Chondrocyte (in vitro differentiated cells): ENCODE measurements around the gene SUPT20HL2. TPM values are rescaled to one million over a fixed set of nuclear protein-coding genes. Genes with fewer than 3 reads are reported as not detected.

Source experiments
- DNase-seq: peaks from one replicate; pipeline ENCODE4 v3.0.0; 2021; ENCODE audit warnings: mixed read lengths, low spot score
- H3K27ac Mint-ChIP-seq: one replicate; pipeline ENCODE4 v1.8.0; 2021; ENCODE audit warnings: mild to moderate bottlenecking, moderate library complexity, mixed read lengths; ENCODE audit not compliant: unreplicated experiment
- H3K27me3 Mint-ChIP-seq: 2 replicates; pipeline ENCODE4 v1.8.0; 2021; ENCODE audit warnings: low read depth, mixed read lengths
- H3K36me3 Mint-ChIP-seq: 2 replicates; pipeline ENCODE4 v1.8.0; 2021; ENCODE audit warnings: low read depth, mixed read lengths
- H3K4me1 Mint-ChIP-seq: 2 replicates; pipeline ENCODE4 v1.8.0; 2021; ENCODE audit warnings: low read depth, mild to moderate bottlenecking, mixed read lengths
- H3K4me3 Mint-ChIP-seq: one replicate; pipeline ENCODE4 v1.8.0; 2021; ENCODE audit warnings: mild to moderate bottlenecking, moderate library complexity, mixed read lengths; ENCODE audit not compliant: unreplicated experiment
- H3K9me3 Mint-ChIP-seq: 2 replicates; pipeline ENCODE4 v1.8.0; 2021; ENCODE audit warnings: low read depth, mixed read lengths
- CTCF ChIP-seq: fragments of 200-600 bp; sonication (generic); IDR thresholded peaks from 2 replicates; pipeline ENCODE4 v1.5.0; 2021; ENCODE audit warnings: antibody characterized with exemption, mild to moderate bottlenecking, moderate library complexity
- total RNA-seq: library from RNA; stranded (reverse); gene quantifications from 3 replicates; pipeline ENCODE4 v1.2.1, GENCODE V29; 2021

SUPT20HL2 gene
- total RNA-seq, 1 donor from 2014 or later = not detected

GRCh38 chrX:24282381-24283126 lies 31.3 kb downstream of the SUPT20HL2 start:
- Mint-ChIP-seq H3K36me3 (no peaks in the 10 kb centered on the region), H3K27ac (peak overlapping the region; percentile 68), H3K4me1 (peaks cover 13% of the 10 kb centered on the region), H3K9me3 (no peaks in the 10 kb centered on the region), H3K4me3 (peak overlapping the region; percentile 44), H3K27me3 (peaks cover 5% of the 10 kb centered on the region)
- DNase-seq = no peak
- no peak for TF ChIP-seq CTCF

DNA sequence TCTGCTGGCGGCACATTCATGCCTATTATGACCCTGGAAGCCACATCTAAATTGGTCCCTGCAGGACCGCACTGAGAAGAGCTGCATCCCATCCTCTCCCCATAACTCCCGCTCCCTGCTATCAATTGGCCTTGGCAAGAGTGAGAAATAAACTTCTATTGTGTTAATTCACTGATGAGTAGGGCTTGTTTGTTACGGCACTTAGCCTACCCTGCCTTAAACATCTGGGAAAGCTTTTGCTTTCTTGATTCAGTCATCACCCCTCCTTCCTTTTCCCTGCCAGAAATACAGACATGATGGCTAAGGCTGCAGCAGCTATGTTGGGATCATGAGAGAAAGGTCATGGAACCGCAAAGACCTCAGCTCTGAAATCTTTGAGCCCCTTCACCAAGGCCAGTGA lies 36.5 kb downstream of the SUPT20HL2 start:
- Mint-ChIP-seq H3K9me3 (no peaks in the 10 kb centered on the region), H3K27ac (no peak overlapping the region), H3K27me3 (peaks cover 3% of the 10 kb centered on the region), H3K4me1 (peaks cover 4% of the 10 kb centered on the region), H3K4me3 (no peak overlapping the region), H3K36me3 (no peaks in the 10 kb centered on the region)
- TF ChIP-seq CTCF = no peak
- DNase-seq = no peak

GRCh38 chrX:24276015-24276414 lies 37.9 kb downstream of the SUPT20HL2 start:
- H3K27ac Mint-ChIP-seq = no peak overlapping the region

GRCh38 chrX:24271262-24271661 lies 42.6 kb downstream of the SUPT20HL2 start:
- no peak for DNase-seq
- Mint-ChIP-seq H3K4me1 (peaks cover 6% of the 10 kb centered on the region), H3K27ac (no peak overlapping the region), H3K36me3 (no peaks in the 10 kb centered on the region), H3K4me3 (no peak overlapping the region), H3K9me3 (no peaks in the 10 kb centered on the region), H3K27me3 (no peaks in the 10 kb centered on the region)
- TF ChIP-seq CTCF = no peak

More at GRCh38 chrX:24276015-24276414, 37.9 kb downstream of the SUPT20HL2 start:
- Mint-ChIP-seq H3K27me3 (peaks cover under 1% of the 10 kb centered on the region), H3K4me1 (no peaks in the 10 kb centered on the region), H3K9me3 (no peaks in the 10 kb centered on the region), H3K4me3 (no peak overlapping the region), H3K36me3 (no peaks in the 10 kb centered on the region)
- DNase-seq = no peak
- no peak for TF ChIP-seq CTCF

GRCh38 chrX:24268786-24269185 lies 45.1 kb downstream of the SUPT20HL2 start:
- Mint-ChIP-seq H3K4me1 (peaks cover 6% of the 10 kb centered on the region), H3K9me3 (no peaks in the 10 kb centered on the region), H3K4me3 (no peak overlapping the region), H3K27me3 (no peaks in the 10 kb centered on the region), H3K27ac (no peak overlapping the region), H3K36me3 (no peaks in the 10 kb centered on the region)
- TF ChIP-seq CTCF = no peak
- DNase-seq = no peak
